ENCODE data around the gene MYO9B. TPM values are rescaled to one million over a fixed set of nuclear protein-coding genes. Genes with fewer than 3 reads are reported as not detected.

The MYO9B gene
- total and polyA plus RNA-seq, 2 experiments from 2014 or later = 20.1 to 71.8 TPM

DNA sequence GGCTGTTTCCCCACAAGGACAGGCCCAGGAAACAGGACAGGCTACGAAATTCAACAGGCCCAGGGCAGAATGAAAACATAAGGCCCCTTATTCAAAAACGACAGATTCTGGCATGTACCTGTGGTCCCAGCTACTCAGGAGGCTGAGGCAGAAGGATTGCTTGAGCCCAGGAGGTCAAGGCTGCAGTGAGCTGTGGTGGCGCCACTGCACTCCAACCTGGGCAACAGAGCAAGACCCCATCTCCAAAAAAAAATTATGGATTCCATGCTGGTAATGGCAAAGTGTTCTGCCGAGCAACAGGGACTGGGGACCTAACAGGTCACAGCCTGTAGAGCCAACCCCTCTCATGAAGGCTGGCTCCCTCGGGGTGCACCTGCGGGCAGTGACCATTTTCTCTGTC lies 87.0 kb downstream of the MYO9B start:
- Histone ChIP-seq H3K4me1 (ENCODE audit: insufficient read depth) (no peaks in the 10 kb centered on the region), H3K9me3 (ENCODE audit: low read depth) (no peaks in the 10 kb centered on the region), H3K79me2 (ENCODE audit: insufficient read depth) (peaks cover 20% of the 10 kb centered on the region), H3F3A (ENCODE audit: insufficient read depth) (peaks cover 3% of the 10 kb centered on the region), H3K36me3 (ENCODE audit: low read depth) (peaks cover 77% of the 10 kb centered on the region), H3K4me2 (ENCODE audit: unreplicated experiment) (no peak overlapping the region), H3K9ac (no peak overlapping the region), H3K4me3 (no peak overlapping the region), H3K27me3 (replicated peaks; ENCODE audit: insufficient read depth) (no peaks in the 10 kb centered on the region), H3K27ac (no peak overlapping the region), H2AFZ (no peak overlapping the region), H4K20me1 (ENCODE audit: insufficient read depth) (no peaks in the 10 kb centered on the region), H3K9me2 (ENCODE audit: insufficient read depth) (no peaks in the 10 kb centered on the region)
- TF ChIP-seq EZH2 (IDR thresholded peaks at IDR 0.05; ENCODE audit: insufficient read depth, poor library complexity, severe bottlenecking) = no peak
- TF ChIP-seq EZH2phosphoT487 (IDR thresholded peaks at IDR 0.05; ENCODE audit: insufficient read depth, low read depth) = no peak
- WGBS, 2 experiments (ENCODE audit: low coverage in 1 of 2, low lambda C conversion rate in 2 of 2, missing lambda C conversion rate in 2 of 2) = 98 to 100% methylated on average over 6 of the region's 6 CpGs
- in situ Hi-C loops (cut with MboI) = no loop called here
- no peak for DNase-seq

DNA sequence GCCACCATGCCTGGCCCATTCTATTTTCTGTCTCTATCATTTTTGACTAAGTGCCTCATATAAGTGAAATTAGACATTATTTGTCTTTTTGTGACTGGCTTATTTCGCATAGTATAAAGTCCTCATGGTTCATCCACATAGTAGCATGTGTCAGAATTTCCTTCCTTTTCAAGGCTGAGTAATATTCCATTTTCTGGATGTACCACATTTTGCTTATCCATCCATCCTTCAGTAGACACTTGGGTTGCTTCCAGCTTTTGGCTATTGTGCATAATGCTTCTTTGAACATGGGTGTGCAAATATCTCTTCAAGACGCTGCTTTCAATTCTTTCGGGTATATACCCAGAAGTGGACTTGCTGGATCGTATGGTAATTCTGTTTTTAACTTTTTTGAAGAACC lies 88.1 kb downstream of the MYO9B start:
- peaks cover 3% of the 10 kb centered on the region for H3F3A ChIP-seq (ENCODE audit: insufficient read depth)
- in situ Hi-C loops (cut with MboI) = no loop called here
- TF ChIP-seq EZH2phosphoT487 (IDR thresholded peaks at IDR 0.05; ENCODE audit: insufficient read depth, low read depth) = no peak
- no peak for TF ChIP-seq EZH2 (IDR thresholded peaks at IDR 0.05; ENCODE audit: insufficient read depth, poor library complexity, severe bottlenecking)
- no peak overlapping the region for H3K4me2 ChIP-seq (ENCODE audit: unreplicated experiment)
- H3K9ac ChIP-seq = no peak overlapping the region
- H3K4me3 ChIP-seq = no peak overlapping the region
- H2AFZ ChIP-seq = no peak overlapping the region
- no peaks in the 10 kb centered on the region for H3K4me1 ChIP-seq (ENCODE audit: insufficient read depth)
- no peaks in the 10 kb centered on the region for H3K9me3 ChIP-seq (ENCODE audit: low read depth)
- H4K20me1 ChIP-seq (ENCODE audit: insufficient read depth) = no peaks in the 10 kb centered on the region
- H3K27ac ChIP-seq = no peak overlapping the region
- no peaks in the 10 kb centered on the region for H3K9me2 ChIP-seq (ENCODE audit: insufficient read depth)
- peaks cover 20% of the 10 kb centered on the region for H3K79me2 ChIP-seq (ENCODE audit: insufficient read depth)
- 98 to 99% methylated on average over 4 of the region's 4 CpGs for WGBS, 2 experiments (ENCODE audit: low coverage in 1 of 2, low lambda C conversion rate in 2 of 2, missing lambda C conversion rate in 2 of 2)
- no peaks in the 10 kb centered on the region for H3K27me3 ChIP-seq (replicated peaks; ENCODE audit: insufficient read depth)
- H3K36me3 ChIP-seq (ENCODE audit: low read depth) = peaks cover 80% of the 10 kb centered on the region
- no peak for DNase-seq

DNA sequence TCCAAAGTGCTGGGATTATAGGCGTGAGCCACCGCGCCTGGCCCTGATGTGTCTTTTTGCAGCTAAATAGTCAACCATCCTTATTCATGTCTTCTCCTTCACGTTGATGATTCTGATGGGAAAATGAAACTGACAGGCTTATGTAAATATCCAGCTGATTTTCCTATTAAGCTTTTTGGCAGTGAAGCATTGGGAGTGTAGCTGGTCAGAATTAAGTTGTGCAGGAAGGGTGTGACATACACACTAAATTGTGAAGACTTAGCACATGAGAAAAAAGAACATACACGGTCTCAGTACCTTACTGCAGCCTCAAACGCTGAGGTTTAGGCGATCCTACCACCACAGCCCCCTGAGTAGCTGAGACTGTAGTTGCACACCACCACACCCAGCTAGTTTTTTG lies 89.1 kb downstream of the MYO9B start:
- Histone ChIP-seq H3K36me3 (ENCODE audit: low read depth) (peaks cover 75% of the 10 kb centered on the region), H4K20me1 (ENCODE audit: insufficient read depth) (no peaks in the 10 kb centered on the region), H3K9ac (no peak overlapping the region), H3K27me3 (replicated peaks; ENCODE audit: insufficient read depth) (no peaks in the 10 kb centered on the region), H3F3A (ENCODE audit: insufficient read depth) (peaks cover 3% of the 10 kb centered on the region), H3K9me3 (ENCODE audit: low read depth) (no peaks in the 10 kb centered on the region), H3K4me3 (no peak overlapping the region), H3K4me2 (ENCODE audit: unreplicated experiment) (no peak overlapping the region), H3K27ac (no peak overlapping the region), H3K79me2 (ENCODE audit: insufficient read depth) (peaks cover 18% of the 10 kb centered on the region), H3K9me2 (ENCODE audit: insufficient read depth) (no peaks in the 10 kb centered on the region), H2AFZ (no peak overlapping the region), H3K4me1 (ENCODE audit: insufficient read depth) (no peaks in the 10 kb centered on the region)
- 87% methylated on average over 7 of the region's 7 CpGs for WGBS, 2 experiments (ENCODE audit: low coverage in 1 of 2, low lambda C conversion rate in 2 of 2, missing lambda C conversion rate in 2 of 2)
- TF ChIP-seq EZH2 (IDR thresholded peaks at IDR 0.05; ENCODE audit: insufficient read depth, poor library complexity, severe bottlenecking) (no peak), EZH2phosphoT487 (IDR thresholded peaks at IDR 0.05; ENCODE audit: insufficient read depth, low read depth) (no peak)
- in situ Hi-C loops (cut with MboI) = no loop called here
- no peak for DNase-seq

DNA sequence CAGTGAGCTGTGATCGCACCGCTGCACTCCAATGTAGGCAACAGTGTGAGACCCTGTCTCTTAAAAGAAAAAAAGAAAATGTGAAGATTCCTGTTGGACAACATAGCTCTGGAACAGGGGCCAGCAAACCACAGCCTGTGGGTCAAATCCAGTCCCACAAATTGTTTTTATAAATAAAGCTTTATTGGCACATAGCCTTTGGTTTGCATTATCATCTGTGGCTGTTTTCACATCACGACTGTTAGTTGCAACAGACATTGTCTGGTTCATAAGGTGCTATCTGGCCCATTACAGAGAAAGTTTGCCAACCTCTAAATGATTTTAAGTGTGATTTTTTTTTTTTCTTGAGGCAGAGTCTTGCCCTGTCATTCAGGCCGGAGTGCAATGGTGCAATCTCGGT lies 90.1 kb downstream of the MYO9B start:
- Histone ChIP-seq H3F3A (ENCODE audit: insufficient read depth) (peaks cover 3% of the 10 kb centered on the region), H4K20me1 (ENCODE audit: insufficient read depth) (no peaks in the 10 kb centered on the region), H3K79me2 (ENCODE audit: insufficient read depth) (peaks cover 12% of the 10 kb centered on the region; the same call in 1 of the 2 replicates), H3K4me3 (no peak overlapping the region), H3K9me3 (ENCODE audit: low read depth) (no peaks in the 10 kb centered on the region), H3K4me1 (ENCODE audit: insufficient read depth) (no peaks in the 10 kb centered on the region), H2AFZ (no peak overlapping the region), H3K9me2 (ENCODE audit: insufficient read depth) (no peaks in the 10 kb centered on the region), H3K9ac (no peak overlapping the region), H3K4me2 (ENCODE audit: unreplicated experiment) (no peak overlapping the region), H3K27ac (no peak overlapping the region), H3K27me3 (replicated peaks; ENCODE audit: insufficient read depth) (no peaks in the 10 kb centered on the region), H3K36me3 (ENCODE audit: low read depth) (peaks cover 70% of the 10 kb centered on the region)
- in situ Hi-C loops (cut with MboI) = no loop called here
- TF ChIP-seq EZH2phosphoT487 (IDR thresholded peaks at IDR 0.05; ENCODE audit: insufficient read depth, low read depth) (no peak), EZH2 (IDR thresholded peaks at IDR 0.05; ENCODE audit: insufficient read depth, poor library complexity, severe bottlenecking) (no peak)
- no peak for DNase-seq
- 95 to 99% methylated on average over 5 of the region's 5 CpGs for WGBS, 2 experiments (ENCODE audit: low coverage in 1 of 2, low lambda C conversion rate in 2 of 2, missing lambda C conversion rate in 2 of 2)

Data from GM23248 (cell line).